PC-3 (cell line): ENCODE data around the gene HDAC4. TPM values are rescaled to one million over a fixed set of nuclear protein-coding genes. Genes with fewer than 3 reads are reported as not detected.

ENCODE experiments used
- ATAC-seq: fragments of 200-7000 bp; cut with Tn5 transposase; 2 replicates; pipeline ENCODE4 v1.9.1; 2020; ENCODE audit warnings: mild to moderate bottlenecking, moderate library complexity
- BruUV-seq: library from RNA; stranded (reverse); fragments of 400-500 nt; replicated peaks from 2 replicates; lab custom pipeline; 2021; lab: Mats Ljungman, UMichigan
- CTCF ChIA-PET: fragments of 300-600 bp; sonication (Branson Sonifier 250); formaldehyde crosslinking; loops from one replicate; lab custom pipeline; 2022; ENCODE audit warnings: antibody characterized with exemption; lab: Charles Lee
- POLR2A ChIA-PET: fragments of 300-600 bp; sonication (Branson Sonifier 250); formaldehyde crosslinking; loops from one replicate; lab custom pipeline; 2022; ENCODE audit warnings: antibody characterized with exemption; ENCODE audit not compliant: unreplicated experiment; lab: Charles Lee
- DNase-seq: peaks from one replicate; pipeline ENCODE4 v3.0.0-alpha.2; 2015
- H2AFZ ChIP-seq: fragments of 300-600 bp; sonication (generic); 2 replicates; pipeline ENCODE4 v1.6.0; 2016; ENCODE audit warnings: antibody characterized with exemption, low read length
- H3F3A ChIP-seq: fragments of 300-600 bp; sonication (generic); one replicate; pipeline ENCODE4 v1.6.0; 2017; ENCODE audit warnings: antibody characterized with exemption, low read length, control low read depth, mild to moderate bottlenecking; ENCODE audit not compliant: unreplicated experiment
- H3K27ac ChIP-seq: fragments of 300-600 bp; sonication (generic); 2 replicates; pipeline ENCODE4 v1.5.1; 2016; ENCODE audit warnings: mild to moderate bottlenecking, low read length
- H3K27me3 ChIP-seq: fragments of 300-600 bp; sonication (generic); 2 replicates; pipeline ENCODE4 v1.6.1; 2016; ENCODE audit warnings: low read length, mixed read lengths
- H3K36me3 ChIP-seq: fragments of 300-600 bp; sonication (generic); 2 replicates; pipeline ENCODE4 v1.6.1; 2016; ENCODE audit warnings: low read depth, mixed run types, low read length, mixed read lengths
- H3K4me1 ChIP-seq: fragments of 300-600 bp; sonication (generic); 2 replicates; pipeline ENCODE4 v1.5.1; 2016; ENCODE audit warnings: low read length; ENCODE audit not compliant: insufficient read depth
- H3K4me2 ChIP-seq: fragments of 300-600 bp; sonication (generic); 2 replicates; pipeline ENCODE4 v1.6.0; 2016; ENCODE audit warnings: low read length
- H3K4me3 ChIP-seq: fragments of 300-600 bp; sonication (generic); 2 replicates; pipeline ENCODE4 v1.5.1; 2016; ENCODE audit warnings: mild to moderate bottlenecking, low read length, mixed read lengths
- H3K79me2 ChIP-seq: fragments of 300-600 bp; sonication (generic); 2 replicates; pipeline ENCODE4 v1.6.1; 2017; ENCODE audit warnings: low read length, mixed read lengths
- H3K9ac ChIP-seq: fragments of 300-600 bp; sonication (generic); 2 replicates; pipeline ENCODE4 v1.6.0; 2016; ENCODE audit warnings: mild to moderate bottlenecking, low read length
- H3K9me2 ChIP-seq: fragments of 300-600 bp; sonication (generic); replicated peaks from 2 replicates; pipeline ENCODE4 v1.6.1; 2016; ENCODE audit warnings: mixed run types, low read length, mixed read lengths
- H3K9me3 ChIP-seq: fragments of 300-600 bp; sonication (generic); 2 replicates; pipeline ENCODE4 v1.6.1; 2016; ENCODE audit warnings: low read length, mixed read lengths
- H4K20me1 ChIP-seq: fragments of 300-600 bp; sonication (generic); 2 replicates; pipeline ENCODE4 v1.6.1; 2016; ENCODE audit warnings: low read length, mixed read lengths
- EZH2 ChIP-seq: fragments of 300-600 bp; sonication (generic); IDR thresholded peaks from one replicate; pipeline ENCODE4 v1.6.1; 2017; ENCODE audit warnings: antibody characterized with exemption, mild to moderate bottlenecking, low read length; ENCODE audit not compliant: unreplicated experiment
- EZH2phosphoT487 ChIP-seq: fragments of 300-600 bp; sonication (generic); IDR thresholded peaks from 2 replicates; pipeline ENCODE4 v1.6.1; 2018; ENCODE audit warnings: mild to moderate bottlenecking, antibody characterized with exemption, low read length, borderline replicate concordance
- intact Hi-C: fragments of 100-400 bp; cut with micrococcal nuclease; formaldehyde crosslinking; loops from 2 replicates; pipeline ENCODE4 v1.9.0; 2023
- total RNA-seq: library from RNA; depleted of rRNA; stranded (reverse); fragments of >200 nt; gene quantifications from 2 replicates; pipeline ENCODE4 v1.2.3, GENCODE V29; 2014
- TF ChIP-seq, protein P1 (sequence below): fragments of 300-600 bp; sonication (generic); conservative IDR thresholded peaks from 2 replicates; pipeline ENCODE4 v1.5.1; 2017; ENCODE audit warnings: antibody characterized with exemption, low read depth, mild to moderate bottlenecking, low read length

HDAC4 gene
- total RNA-seq, 1 experiment from 2014 or later: 8.5 TPM

DNA sequence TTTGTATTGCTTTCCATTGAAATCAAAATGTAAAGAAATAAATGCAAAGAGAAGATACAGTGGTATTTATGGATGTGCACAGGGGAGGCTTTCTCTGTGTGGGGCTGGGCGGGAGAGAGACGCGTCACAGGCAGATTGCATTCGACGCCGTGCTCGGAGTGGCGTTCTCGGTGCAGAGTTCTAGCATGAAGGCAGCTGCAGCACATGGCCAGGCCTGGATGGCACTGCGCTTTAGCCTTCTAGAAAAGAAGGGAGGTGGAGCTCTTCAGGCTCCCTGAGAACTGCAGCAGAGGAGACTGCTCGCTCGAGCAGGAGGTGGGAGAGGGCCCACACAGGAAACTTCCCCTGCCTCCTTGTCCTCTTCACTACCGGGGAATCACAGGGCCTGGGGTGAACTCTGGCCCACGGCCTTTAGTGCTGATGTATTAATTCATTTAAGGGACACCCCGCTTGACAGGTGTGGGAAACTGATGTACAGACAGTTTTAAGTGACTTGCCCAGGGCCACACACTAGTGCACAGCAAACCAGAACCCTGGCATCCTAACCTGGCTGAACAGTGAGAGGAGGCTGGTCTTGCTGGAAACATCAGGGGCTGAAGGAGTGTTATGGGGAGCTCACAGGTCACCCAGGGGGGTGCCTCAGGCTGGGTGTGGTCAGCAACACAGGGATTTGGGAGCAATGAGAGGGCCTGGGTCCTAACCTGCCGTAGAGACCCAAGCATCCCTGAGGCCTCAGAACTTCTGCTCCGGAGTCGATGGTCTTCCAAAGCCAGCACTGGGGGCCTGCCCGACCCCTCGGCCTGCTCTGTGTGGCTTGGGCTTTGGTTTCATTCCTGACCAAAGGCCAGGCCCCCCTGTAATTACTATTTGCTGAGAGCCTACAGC lies 199.9 kb downstream of the HDAC4 start:
- Histone ChIP-seq H3K4me2 (no peak overlapping the region), H3K27me3 (no peaks in the 10 kb centered on the region), H2AFZ (no peak overlapping the region), H3K79me2 (no peaks in the 10 kb centered on the region), H3K9me2 (no peaks in the 10 kb centered on the region), H3F3A (no peaks in the 10 kb centered on the region), H3K9me3 (no peaks in the 10 kb centered on the region), H3K27ac (no peak overlapping the region), H3K4me1 (no peaks in the 10 kb centered on the region), H4K20me1 (no peaks in the 10 kb centered on the region), H3K9ac (no peak overlapping the region), H3K36me3 (no peaks in the 10 kb centered on the region), H3K4me3 (no peak overlapping the region)
- intact Hi-C loops: no loop called here
- CTCF ChIA-PET: no interaction called here
- BruUV-seq: no TSS peak
- POLR2A ChIA-PET: no interaction called here
- DNase-seq (no peak), ATAC-seq (no peak)
- TF ChIP-seq EZH2phosphoT487 (no peak), EZH2 (no peak)
- TF ChIP-seq, protein P1, sequence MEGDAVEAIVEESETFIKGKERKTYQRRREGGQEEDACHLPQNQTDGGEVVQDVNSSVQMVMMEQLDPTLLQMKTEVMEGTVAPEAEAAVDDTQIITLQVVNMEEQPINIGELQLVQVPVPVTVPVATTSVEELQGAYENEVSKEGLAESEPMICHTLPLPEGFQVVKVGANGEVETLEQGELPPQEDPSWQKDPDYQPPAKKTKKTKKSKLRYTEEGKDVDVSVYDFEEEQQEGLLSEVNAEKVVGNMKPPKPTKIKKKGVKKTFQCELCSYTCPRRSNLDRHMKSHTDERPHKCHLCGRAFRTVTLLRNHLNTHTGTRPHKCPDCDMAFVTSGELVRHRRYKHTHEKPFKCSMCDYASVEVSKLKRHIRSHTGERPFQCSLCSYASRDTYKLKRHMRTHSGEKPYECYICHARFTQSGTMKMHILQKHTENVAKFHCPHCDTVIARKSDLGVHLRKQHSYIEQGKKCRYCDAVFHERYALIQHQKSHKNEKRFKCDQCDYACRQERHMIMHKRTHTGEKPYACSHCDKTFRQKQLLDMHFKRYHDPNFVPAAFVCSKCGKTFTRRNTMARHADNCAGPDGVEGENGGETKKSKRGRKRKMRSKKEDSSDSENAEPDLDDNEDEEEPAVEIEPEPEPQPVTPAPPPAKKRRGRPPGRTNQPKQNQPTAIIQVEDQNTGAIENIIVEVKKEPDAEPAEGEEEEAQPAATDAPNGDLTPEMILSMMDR: no peak

DNA sequence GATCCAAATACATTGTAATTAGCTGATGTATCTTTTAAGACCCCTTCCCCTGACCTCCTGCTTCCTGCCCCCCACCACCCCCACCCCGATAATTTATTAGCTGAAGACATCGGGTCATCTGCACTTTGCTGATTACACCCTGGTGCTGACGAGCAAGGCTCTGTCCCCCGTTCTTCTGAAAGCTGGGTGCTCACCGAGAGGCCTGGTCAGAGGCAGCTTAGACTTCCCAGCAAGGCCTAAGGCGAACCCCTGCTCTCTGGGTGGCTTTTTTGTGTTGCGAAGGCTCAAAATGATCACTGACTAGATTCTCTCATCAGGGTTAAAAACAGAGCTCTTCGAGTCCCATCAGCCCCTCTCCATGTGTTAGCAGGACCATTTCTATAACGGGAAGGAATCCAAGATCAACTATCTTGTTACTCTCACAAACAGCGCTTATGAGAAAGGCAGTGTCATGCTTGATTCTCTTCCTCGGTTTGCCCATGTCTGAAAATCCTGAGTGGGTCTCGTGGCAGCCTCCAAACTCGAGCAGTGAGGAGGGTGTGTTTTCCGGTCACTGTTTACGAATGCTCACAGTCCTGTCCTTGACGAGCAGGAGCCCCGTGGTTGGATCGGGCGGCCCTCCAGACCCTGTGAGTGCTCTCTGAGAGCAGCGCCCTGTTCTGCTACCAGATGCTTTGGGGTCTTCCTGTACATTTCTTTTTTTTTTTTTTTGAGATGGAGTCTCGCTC lies 201.6 kb downstream of the HDAC4 start:
- DNase-seq (no peak), ATAC-seq (no peak)
- Histone ChIP-seq H3K36me3 (no peaks in the 10 kb centered on the region), H3K9me3 (no peaks in the 10 kb centered on the region), H3K9me2 (no peaks in the 10 kb centered on the region), H3K27me3 (no peaks in the 10 kb centered on the region), H4K20me1 (no peaks in the 10 kb centered on the region), H2AFZ (no peak overlapping the region), H3K4me3 (no peak overlapping the region), H3K79me2 (no peaks in the 10 kb centered on the region), H3K9ac (no peak overlapping the region), H3K4me2 (no peak overlapping the region), H3F3A (no peaks in the 10 kb centered on the region), H3K4me1 (no peaks in the 10 kb centered on the region), H3K27ac (no peak overlapping the region)
- ChIA-PET CTCF (no interaction called here), POLR2A (no interaction called here)
- intact Hi-C loops: no loop called here
- no peak for TF ChIP-seq EZH2
- TF ChIP-seq, protein P1: no peak
- no peak for TF ChIP-seq EZH2phosphoT487
- BruUV-seq: no TSS peak

DNA sequence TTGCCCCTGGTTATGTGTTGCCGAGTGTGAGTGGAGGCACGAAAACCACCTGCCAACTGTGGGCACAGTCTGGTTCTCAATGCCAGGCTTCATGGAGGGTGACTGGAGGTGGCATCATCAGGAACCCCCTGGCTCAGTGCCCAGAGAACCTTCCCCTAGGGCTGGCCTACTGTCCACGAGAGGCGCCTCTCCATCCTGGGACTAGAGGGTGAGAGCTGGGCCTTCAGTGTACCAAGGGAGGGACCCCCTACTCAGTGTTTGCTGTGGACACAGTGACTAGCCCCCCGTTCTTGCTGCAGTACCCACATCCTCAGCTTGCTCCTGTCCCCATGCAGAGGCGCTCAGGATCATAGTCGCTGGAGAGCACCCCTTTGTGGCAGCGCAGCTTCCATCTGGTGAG lies 202.6 kb downstream of the HDAC4 start:
- intact Hi-C loops: no loop called here
- Histone ChIP-seq H4K20me1 (no peaks in the 10 kb centered on the region), H3K79me2 (no peaks in the 10 kb centered on the region), H3K4me1 (no peaks in the 10 kb centered on the region), H3K27me3 (no peaks in the 10 kb centered on the region), H3K9me3 (no peaks in the 10 kb centered on the region), H3K9ac (no peak overlapping the region), H3K4me2 (no peak overlapping the region), H3K9me2 (no peaks in the 10 kb centered on the region), H3F3A (no peaks in the 10 kb centered on the region), H2AFZ (no peak overlapping the region), H3K4me3 (no peak overlapping the region), H3K36me3 (no peaks in the 10 kb centered on the region), H3K27ac (no peak overlapping the region)
- DNase-seq (no peak), ATAC-seq (no peak)
- no TSS peak for BruUV-seq
- POLR2A ChIA-PET: no interaction called here
- CTCF ChIA-PET: no interaction called here
- TF ChIP-seq EZH2: no peak
- TF ChIP-seq, protein P1: no peak
- TF ChIP-seq EZH2phosphoT487: no peak
